ENCODE data around the gene HOXA10.
A peak's percentile ranks its signal among the peaks of the same experiment; 100 is the strongest.

HOXA10 gene

GRCh38 chr7:27185013-27185853, 11.1 kb upstream of the HOXA10 start, which contains the start of gene HOXA11:
HOXA11 (minus strand) TSS chr7:27185232; CDS start chr7:27185144, 88 bp downstream.
- DNase-seq (ENCODE audit: low read depth): peak; percentile 77

GRCh38 chr7:27184337-27185012, 10.4 kb upstream of the HOXA10 start:
- peak overlapping the region; percentile 53 for H3K4me3 ChIP-seq (ENCODE audit: control insufficient read depth, low read depth, low read length)
- TF ChIP-seq CTCF (conservative IDR thresholded peaks at IDR 0.05; ENCODE audit: control insufficient read depth, insufficient read depth, low read depth, low read length): no peak
- peak; percentile 44 for DNase-seq (ENCODE audit: low read depth)

More at GRCh38 chr7:27185013-27185853, 11.1 kb upstream of the HOXA10 start, which contains the start of gene HOXA11:
- peak within 1 kb of the TSS; percentile 53 for H3K4me3 ChIP-seq (ENCODE audit: control insufficient read depth, low read depth, low read length)
- TF ChIP-seq CTCF (conservative IDR thresholded peaks at IDR 0.05; ENCODE audit: control insufficient read depth, insufficient read depth, low read depth, low read length): no peak

- no peak for TF ChIP-seq CTCF (conservative IDR thresholded peaks at IDR 0.05; ENCODE audit: control insufficient read depth, insufficient read depth, low read depth, low read length)
- H3K4me3 ChIP-seq (ENCODE audit: control insufficient read depth, low read depth, low read length): peak overlapping the region; percentile 53
- DNase-seq (ENCODE audit: low read depth): peak; percentile 38
These were observed 9.7 kb upstream of the HOXA10 start for GRCh38 chr7:27183682-27184336.

GRCh38 chr7:27182861-27183681, 9.0 kb upstream of the HOXA10 start:
- H3K4me3 ChIP-seq (ENCODE audit: control insufficient read depth, low read depth, low read length): peak overlapping the region; percentile 53
- DNase-seq (ENCODE audit: low read depth): no peak

GRCh38 chr7:27182285-27182841, 8.2 kb upstream of the HOXA10 start:
- DNase-seq (ENCODE audit: low read depth): no peak
- no peak overlapping the region for H3K4me3 ChIP-seq (ENCODE audit: control insufficient read depth, low read depth, low read length)
- no peak for TF ChIP-seq CTCF (conservative IDR thresholded peaks at IDR 0.05; ENCODE audit: control insufficient read depth, insufficient read depth, low read depth, low read length)

More at GRCh38 chr7:27182861-27183681, 9.0 kb upstream of the HOXA10 start:
- TF ChIP-seq CTCF (conservative IDR thresholded peaks at IDR 0.05; ENCODE audit: control insufficient read depth, insufficient read depth, low read depth, low read length): no peak
